Measurements from ENCODE around the gene NOTCH2.

The NOTCH2 gene

GRCh38 chr1:119873135-119874015 is 196.1 kb downstream of the NOTCH2 start:
- peak; percentile 72 for DNase-seq (ENCODE audit: low spot score)

GRCh38 chr1:119871881-119872280 is 197.6 kb downstream of the NOTCH2 start:
- DNase-seq (ENCODE audit: low spot score) = no peak

- peak; percentile 89 for DNase-seq (ENCODE audit: low spot score)
Observed at GRCh38 chr1:119870917-119871596, 198.4 kb downstream of the NOTCH2 start.

GRCh38 chr1:119869995-119870394 is 199.5 kb downstream of the NOTCH2 start:
- no peak for DNase-seq (ENCODE audit: low spot score)

GRCh38 chr1:119868176-119868575 is 201.3 kb downstream of the NOTCH2 start:
- no peak for DNase-seq (ENCODE audit: low spot score)

GRCh38 chr1:119866451-119866850 is 203.0 kb downstream of the NOTCH2 start:
- no peak for DNase-seq (ENCODE audit: low spot score)

- DNase-seq (ENCODE audit: low spot score) = no peak
Observed at GRCh38 chr1:119865627-119866026, 203.8 kb downstream of the NOTCH2 start.

- no peak for DNase-seq (ENCODE audit: low spot score)
Observed at GRCh38 chr1:119862276-119862675, 207.2 kb downstream of the NOTCH2 start.

Data from AG08395 (cell line).